Neuronal stem cell (in vitro differentiated cells): Measurements from ENCODE around the gene POLA2.

Source experiments
- DNase-seq: peaks from one replicate; pipeline ENCODE4 v3.0.0-alpha.2; 2013; ENCODE audit warnings: low spot score
- H2AFZ ChIP-seq: one replicate; pipeline ENCODE4 v1.6.1; 2013; ENCODE audit warnings: mild to moderate bottlenecking, low read length, inconsistent platforms
- H2AK5ac ChIP-seq: 2 replicates; pipeline ENCODE4 v1.6.1; 2013; ENCODE audit warnings: low read depth, mild to moderate bottlenecking, inconsistent platforms, low read length, moderate library complexity, mixed read lengths
- H2BK120ac ChIP-seq: 2 replicates; pipeline ENCODE4 v1.6.1; 2013; ENCODE audit warnings: low read depth, mild to moderate bottlenecking, inconsistent platforms, low read length, moderate library complexity, mixed read lengths
- H2BK12ac ChIP-seq: one replicate; pipeline ENCODE4 v1.6.1; 2013; ENCODE audit warnings: low read length, inconsistent platforms
- H2BK15ac ChIP-seq: 2 replicates; pipeline ENCODE4 v1.6.1; 2013; ENCODE audit warnings: mild to moderate bottlenecking, low read length, inconsistent platforms, mixed read lengths
- H2BK5ac ChIP-seq: one replicate; pipeline ENCODE4 v1.6.1; 2013; ENCODE audit warnings: inconsistent platforms, mild to moderate bottlenecking, low read length, moderate library complexity
- H3K14ac ChIP-seq: one replicate; pipeline ENCODE4 v1.6.1; 2013; ENCODE audit warnings: low read length, inconsistent platforms
- H3K18ac ChIP-seq: 2 replicates; pipeline ENCODE4 v1.6.1; 2013; ENCODE audit warnings: low read length, inconsistent platforms
- H3K23ac ChIP-seq: 2 replicates; pipeline ENCODE4 v1.6.1; 2013; ENCODE audit warnings: low read depth, mild to moderate bottlenecking, mixed read lengths, low read length, inconsistent platforms; ENCODE audit not compliant: poor library complexity
- H3K27ac ChIP-seq: replicated peaks from 3 replicates; pipeline ENCODE4 v1.5.1; 2013; ENCODE audit warnings: low read length, inconsistent platforms
- H3K27me3 ChIP-seq, 3 experiments: 2 replicates each; pipeline ENCODE4 v1.6.1; 2013; ENCODE audit warnings: low read length in 3 of 3, mild to moderate bottlenecking in 2 of 3, inconsistent platforms in 1 of 3, low read depth in 1 of 3, mixed read lengths in 1 of 3, moderate library complexity in 1 of 3; ENCODE audit not compliant: control insufficient read depth in 3 of 3, insufficient read depth in 3 of 3
- H3K36me3 ChIP-seq, 2 donors: replicated peaks in 1 of 2; 2 replicates each; pipeline ENCODE4 v1.6.1; 2013; ENCODE audit warnings: low read length in 2 of 2; ENCODE audit not compliant: control insufficient read depth in 2 of 2, insufficient read depth in 2 of 2
- H3K4ac ChIP-seq: 2 replicates; pipeline ENCODE4 v1.6.1; 2013; ENCODE audit warnings: inconsistent platforms, mild to moderate bottlenecking, low read length, moderate library complexity
- H3K4me1 ChIP-seq, 2 donors: 1 replicate in 1 of 2; 2 replicates in 1 of 2; pipeline ENCODE4 v1.6.1; 2013; ENCODE audit warnings: low read length in 2 of 2, low read depth in 1 of 2; ENCODE audit not compliant: control insufficient read depth in 2 of 2, insufficient read depth in 1 of 2
- H3K4me2 ChIP-seq: one replicate; pipeline ENCODE4 v1.6.1; 2013; ENCODE audit warnings: mild to moderate bottlenecking, low read length, inconsistent platforms; ENCODE audit not compliant: insufficient read depth, poor library complexity, severe bottlenecking
- H3K4me3 ChIP-seq, 2 donors: 2 replicates each; pipeline ENCODE4 v1.5.1; 2013; ENCODE audit warnings: low read length in 2 of 2, mild to moderate bottlenecking in 2 of 2, inconsistent platforms in 1 of 2, moderate library complexity in 1 of 2
- H3K79me1 ChIP-seq: one replicate; pipeline ENCODE4 v1.6.1; 2013; ENCODE audit warnings: low read depth, mild to moderate bottlenecking, inconsistent platforms, low read length, moderate library complexity
- H3K9ac ChIP-seq: one replicate; pipeline ENCODE4 v1.6.1; 2013; ENCODE audit warnings: mild to moderate bottlenecking, low read depth, low read length, inconsistent platforms; ENCODE audit not compliant: poor library complexity
- H3K9me3 ChIP-seq, 2 donors: replicated peaks in 1 of 2; 2 replicates each; pipeline versions ENCODE3 to v1.6.1; 2013; ENCODE audit warnings: low read length in 2 of 2, mild to moderate bottlenecking in 2 of 2, inconsistent platforms in 1 of 2, low read depth in 1 of 2, mixed read lengths in 1 of 2, moderate library complexity in 1 of 2; ENCODE audit not compliant: control insufficient read depth in 2 of 2, insufficient read depth in 1 of 2
- H4K8ac ChIP-seq: one replicate; pipeline ENCODE4 v1.6.1; 2013; ENCODE audit warnings: low read depth, mild to moderate bottlenecking, inconsistent platforms, low read length, moderate library complexity
- H4K91ac ChIP-seq: one replicate; pipeline ENCODE4 v1.6.1; 2013; ENCODE audit warnings: low read length, low read depth, mild to moderate bottlenecking, inconsistent platforms; ENCODE audit not compliant: poor library complexity
- WGBS, 2 donors: extraction: QIAGEN DNeasy Blood & Tissue Kit; methylation state at CpG; one replicate each; pipeline ENCODE4 v1.1.7; 2013; ENCODE audit warnings: missing lambda C conversion rate in 2 of 2, mixed read lengths in 1 of 2; ENCODE audit not compliant: insufficient read length in 2 of 2, insufficient replicate concordance in 1 of 2; ENCODE audit errors: extremely low coverage in 2 of 2; 5-methylcytosine and 5-hydroxymethylcytosine counted together

The POLA2 gene

DNA sequence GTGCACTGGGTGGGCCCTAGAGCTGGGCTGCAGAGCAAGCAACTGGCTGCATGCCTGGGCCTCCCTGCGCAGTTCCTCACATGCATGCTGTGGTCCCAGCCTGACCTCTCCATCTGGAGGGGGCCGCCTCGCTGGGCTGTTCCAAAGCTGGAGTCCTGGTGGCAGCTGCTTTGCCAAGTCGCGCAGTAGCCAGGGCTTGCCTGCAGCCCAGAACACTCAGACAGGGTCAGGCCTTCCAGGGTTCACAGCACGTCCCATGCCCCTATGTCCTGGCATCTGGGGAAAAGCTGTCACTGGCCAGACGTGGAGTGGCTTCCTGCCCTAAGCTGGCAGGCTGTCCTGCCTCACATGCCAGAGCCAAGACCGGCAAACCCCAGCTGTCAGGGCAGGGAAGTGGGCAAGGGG, 36.4 kb downstream of the POLA2 start:
- H2AFZ ChIP-seq = no peak overlapping the region
- no peak overlapping the region for H2BK120ac ChIP-seq
- H3K79me1 ChIP-seq = no peaks in the 10 kb centered on the region
- H3K36me3 ChIP-seq = peaks cover 41 to 89% of the 10 kb centered on the region in 2 donors
- no peak for DNase-seq
- H3K4me1 ChIP-seq = peaks cover 9 to 30% of the 10 kb centered on the region in 2 donors
- H3K9ac ChIP-seq = peak overlapping the region; percentile 50
- H3K14ac ChIP-seq = no peak overlapping the region
- no peak overlapping the region for H2AK5ac ChIP-seq
- peak overlapping the region; percentile 11 for H3K18ac ChIP-seq
- no peak overlapping the region for H3K23ac ChIP-seq
- H4K91ac ChIP-seq = peak overlapping the region; percentile 76
- no CpG with 5 or more reads among the region's 8 CpGs for WGBS, 2 donors
- no peak overlapping the region for H3K27ac ChIP-seq
- H3K9me3 ChIP-seq = no peaks in the 10 kb centered on the region
- H3K4ac ChIP-seq = no peak overlapping the region
- H4K8ac ChIP-seq = no peak overlapping the region
- no peak overlapping the region for H2BK5ac ChIP-seq
- no peak overlapping the region for H3K4me2 ChIP-seq
- H3K27me3 ChIP-seq = no peaks in the 10 kb centered on the region
- H2BK12ac ChIP-seq = no peak overlapping the region
- H3K4me3 ChIP-seq = peak overlapping the region in 1 of 2 donors; percentile 17
- H2BK15ac ChIP-seq = no peak overlapping the region

DNA sequence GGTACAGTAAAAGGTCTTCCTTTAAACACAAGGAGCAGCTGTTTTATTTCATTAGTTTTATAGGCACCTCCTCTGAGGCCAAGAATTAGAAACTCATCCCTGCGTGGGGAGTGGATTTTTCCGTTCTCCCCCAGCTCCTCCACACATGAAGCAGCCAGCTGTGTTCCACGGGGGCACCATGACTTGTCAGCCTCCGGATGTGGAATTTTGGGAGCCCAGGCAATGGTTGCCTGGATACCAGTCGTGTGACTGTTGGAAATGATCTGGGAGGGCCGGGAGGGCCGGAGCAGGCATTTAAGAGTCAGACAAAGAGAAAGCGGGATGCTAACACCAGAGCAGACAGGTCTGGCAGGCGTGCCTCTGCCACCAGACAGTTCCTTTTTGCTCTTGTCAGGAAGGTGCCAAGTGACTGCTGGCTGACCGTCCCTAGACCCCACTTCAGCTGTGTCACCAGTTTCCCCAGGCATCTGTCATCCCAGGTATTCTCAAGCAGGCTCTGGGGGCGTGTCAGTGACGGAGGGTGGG, 37.0 kb downstream of the POLA2 start:
- peaks cover 9 to 30% of the 10 kb centered on the region in 2 donors for H3K4me1 ChIP-seq
- no peak overlapping the region for H3K18ac ChIP-seq
- peaks cover 43 to 88% of the 10 kb centered on the region in 2 donors for H3K36me3 ChIP-seq
- H3K9ac ChIP-seq = no peak overlapping the region
- no peak overlapping the region for H2BK120ac ChIP-seq
- H2BK12ac ChIP-seq = no peak overlapping the region
- no peak overlapping the region for H3K4ac ChIP-seq
- H3K23ac ChIP-seq = no peak overlapping the region
- no CpG with 5 or more reads among the region's 12 CpGs for WGBS, 2 donors
- peak overlapping the region; percentile 77 for H2AFZ ChIP-seq
- no peak overlapping the region for H2BK15ac ChIP-seq
- no peaks in the 10 kb centered on the region for H3K27me3 ChIP-seq
- no peak overlapping the region for H4K91ac ChIP-seq
- no peak overlapping the region for H3K4me2 ChIP-seq
- no peak overlapping the region for H3K14ac ChIP-seq
- H2BK5ac ChIP-seq = no peak overlapping the region
- H3K27ac ChIP-seq = no peak overlapping the region
- no peaks in the 10 kb centered on the region for H3K9me3 ChIP-seq
- H4K8ac ChIP-seq = no peak overlapping the region
- no peak for DNase-seq
- no peak overlapping the region for H3K4me3 ChIP-seq
- H3K79me1 ChIP-seq = no peaks in the 10 kb centered on the region
- no peak overlapping the region for H2AK5ac ChIP-seq

DNA sequence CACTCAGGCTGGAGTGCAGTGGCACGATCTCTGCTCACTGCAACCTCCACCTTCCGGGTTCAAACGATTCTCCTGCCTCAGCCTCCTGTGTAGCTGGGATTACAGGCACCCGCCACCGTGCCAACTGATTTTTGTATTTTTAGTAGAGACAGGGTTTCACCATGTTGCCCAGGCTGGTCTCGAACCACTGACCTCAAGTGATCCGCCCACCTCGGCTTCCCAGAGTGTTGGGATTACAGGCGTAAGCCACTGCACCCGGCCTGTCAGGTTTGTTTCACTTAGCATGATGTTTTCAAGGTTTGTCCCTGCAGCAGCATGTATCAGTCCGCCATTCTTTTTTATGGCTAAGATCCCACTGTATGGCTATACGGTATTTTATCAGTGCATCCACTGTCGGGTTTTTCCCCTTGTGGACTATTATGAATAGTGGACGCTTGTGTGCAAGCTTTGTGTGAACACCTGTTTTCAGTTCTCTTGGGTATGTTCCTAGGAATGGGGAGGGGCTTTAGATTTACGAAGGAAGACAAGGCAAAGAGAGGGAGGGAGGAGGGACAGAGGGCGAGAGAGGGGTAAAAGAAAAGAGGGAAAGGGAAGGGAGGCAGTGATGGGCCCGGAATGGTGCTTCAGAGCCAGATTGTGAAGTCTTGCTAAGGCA, 39.0 kb downstream of the POLA2 start:
- Histone ChIP-seq H2AFZ (no peak overlapping the region), H3K9ac (no peak overlapping the region), H3K9me3 (peaks cover 0 to 2% of the 10 kb centered on the region in 2 donors), H3K4ac (no peak overlapping the region), H2BK12ac (no peak overlapping the region), H4K91ac (no peak overlapping the region), H4K8ac (no peak overlapping the region), H3K79me1 (peaks cover 2% of the 10 kb centered on the region), H3K4me3 (no peak overlapping the region), H2BK15ac (no peak overlapping the region), H3K18ac (no peak overlapping the region), H3K27ac (no peak overlapping the region), H3K36me3 (peaks cover 33 to 88% of the 10 kb centered on the region in 2 donors), H3K4me1 (peaks cover 9 to 30% of the 10 kb centered on the region in 2 donors), H2BK120ac (no peak overlapping the region), H2BK5ac (no peak overlapping the region), H2AK5ac (no peak overlapping the region), H3K23ac (no peak overlapping the region), H3K14ac (no peak overlapping the region), H3K27me3 (no peaks in the 10 kb centered on the region), H3K4me2 (no peak overlapping the region)
- no CpG with 5 or more reads among the region's 17 CpGs for WGBS, 2 donors
- no peak for DNase-seq

DNA sequence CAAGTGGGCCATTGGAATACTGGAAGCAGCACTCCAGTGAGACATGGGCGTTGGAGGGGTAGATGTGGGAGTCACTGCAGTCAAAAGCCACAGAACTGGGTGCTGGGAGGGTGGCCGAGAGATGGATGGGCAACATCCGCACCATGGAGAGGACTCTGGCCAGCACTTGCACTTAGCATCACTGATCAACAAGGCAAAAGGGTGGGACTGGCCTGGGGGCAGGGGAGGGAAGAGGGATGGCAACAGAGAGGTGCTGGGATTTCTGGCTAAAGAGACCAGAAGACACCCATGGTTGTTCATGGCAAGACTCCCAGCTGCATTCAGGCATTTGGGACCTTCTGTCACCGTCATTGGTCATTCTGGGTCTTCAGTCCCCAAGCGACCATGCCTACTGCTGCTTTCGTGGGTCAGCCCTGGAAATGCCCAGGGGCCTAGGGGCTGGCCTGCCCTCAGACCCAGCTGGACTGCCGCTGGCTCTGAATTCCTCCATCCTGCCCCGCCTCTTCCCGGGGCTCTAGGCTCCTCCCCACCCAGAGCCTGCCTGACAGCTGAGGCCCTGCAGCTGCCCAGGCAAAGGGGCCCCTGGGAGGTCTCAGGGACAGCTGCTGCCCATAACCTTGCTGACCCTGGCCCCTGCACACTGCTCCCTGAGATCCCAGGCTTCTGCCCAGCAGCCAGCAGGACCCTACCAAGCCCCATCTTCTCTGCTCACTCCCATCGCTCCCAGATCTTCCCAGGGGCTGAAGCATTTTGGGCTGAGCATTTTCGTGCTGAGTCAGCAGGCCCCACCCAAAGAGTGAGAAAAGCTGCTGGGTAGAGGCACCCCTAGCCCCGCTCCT, 39.9 kb downstream of the POLA2 start:
- peak overlapping the region; percentile 18 for H2AK5ac ChIP-seq
- peak overlapping the region; percentile 44 for H2BK15ac ChIP-seq
- peak overlapping the region; percentile 67 for H2BK5ac ChIP-seq
- peak overlapping the region; percentile 70 for H3K9ac ChIP-seq
- peak overlapping the region; percentile 83 for H3K23ac ChIP-seq
- no peak overlapping the region for H3K14ac ChIP-seq
- H3K27ac ChIP-seq = no peak overlapping the region
- peaks cover 9 to 30% of the 10 kb centered on the region in 2 donors for H3K4me1 ChIP-seq
- H3K4me2 ChIP-seq = no peak overlapping the region
- H3K18ac ChIP-seq = peak overlapping the region; percentile 84
- no peak overlapping the region for H3K4me3 ChIP-seq
- H3K4ac ChIP-seq = no peak overlapping the region
- peaks cover 0 to 2% of the 10 kb centered on the region in 2 donors for H3K9me3 ChIP-seq
- peak overlapping the region; percentile 8 for H4K8ac ChIP-seq
- peaks cover 26 to 79% of the 10 kb centered on the region in 2 donors for H3K36me3 ChIP-seq
- WGBS, 2 donors = no CpG with 5 or more reads among the region's 12 CpGs
- no peaks in the 10 kb centered on the region for H3K27me3 ChIP-seq
- no peak overlapping the region for H4K91ac ChIP-seq
- H2BK120ac ChIP-seq = no peak overlapping the region
- H2BK12ac ChIP-seq = no peak overlapping the region
- no peak for DNase-seq
- peaks cover 2% of the 10 kb centered on the region for H3K79me1 ChIP-seq
- H2AFZ ChIP-seq = peak overlapping the region; percentile 47
